ENCODE measurements around the gene RNF166.

Gene RNF166

GRCh38 chr16:88711750-88712340 is 5.6 kb upstream of the RNF166 start:
- no peak for DNase-seq (ENCODE audit: low read depth in 2 of 3, low spot score in 1 of 3)

- no peak for DNase-seq (ENCODE audit: low read depth in 2 of 3, low spot score in 1 of 3)
Measured at GRCh38 chr16:88710556-88710955, 4.3 kb upstream of the RNF166 start.

GRCh38 chr16:88706965-88707826 is 988 bp upstream of the RNF166 start:
- no peak for DNase-seq (ENCODE audit: low read depth in 2 of 3, low spot score in 1 of 3)

- DNase-seq (ENCODE audit: low read depth in 2 of 3, low spot score in 1 of 3): no peak
Measured at GRCh38 chr16:88705801-88706228, 393 bp downstream of the RNF166 start.

GRCh38 chr16:88705076-88705684 is 1.0 kb downstream of the RNF166 start:
- no peak for DNase-seq (ENCODE audit: low read depth in 2 of 3, low spot score in 1 of 3)

- peak; percentile 44 to 56 (median 56) for DNase-seq (ENCODE audit: low read depth in 2 of 3, low spot score in 1 of 3)
Measured at GRCh38 chr16:88703486-88704309, 2.5 kb downstream of the RNF166 start.

GRCh38 chr16:88702371-88703210 is 3.6 kb downstream of the RNF166 start:
- DNase-seq (ENCODE audit: low read depth in 2 of 3, low spot score in 1 of 3): no peak

GRCh38 chr16:88701581-88702370 is 4.4 kb downstream of the RNF166 start:
- no peak for DNase-seq (ENCODE audit: low read depth in 2 of 3, low spot score in 1 of 3)

GRCh38 chr16:88700636-88701482 is 5.3 kb downstream of the RNF166 start:
- peak; percentile 88 to 91 (median 90) for DNase-seq (ENCODE audit: low read depth in 2 of 3, low spot score in 1 of 3)

GRCh38 chr16:88700322-88700635 is 5.9 kb downstream of the RNF166 start:
- DNase-seq (ENCODE audit: low read depth in 2 of 3, low spot score in 1 of 3): no peak

GRCh38 chr16:88699180-88699579 is 7.0 kb downstream of the RNF166 start:
- DNase-seq (ENCODE audit: low read depth in 2 of 3, low spot score in 1 of 3): no peak

GRCh38 chr16:88698646-88699045 is 7.6 kb downstream of the RNF166 start:
- DNase-seq (ENCODE audit: low read depth in 2 of 3, low spot score in 1 of 3): no peak

GRCh38 chr16:88697831-88698615 is 8.2 kb downstream of the RNF166 start:
- DNase-seq (ENCODE audit: low read depth in 2 of 3, low spot score in 1 of 3): no peak

- no peak for DNase-seq (ENCODE audit: low read depth in 2 of 3, low spot score in 1 of 3)
Measured at GRCh38 chr16:88697116-88697830, 8.9 kb downstream of the RNF166 start.

GRCh38 chr16:88696441-88696840 is 9.8 kb downstream of the RNF166 start:
- no peak for DNase-seq (ENCODE audit: low read depth in 2 of 3, low spot score in 1 of 3)

GRCh38 chr16:88695753-88696152 is 10.5 kb downstream of the RNF166 start:
- DNase-seq (ENCODE audit: low read depth in 2 of 3, low spot score in 1 of 3): no peak

GRCh38 chr16:88695218-88695617 is 11.0 kb downstream of the RNF166 start:
- DNase-seq (ENCODE audit: low read depth in 2 of 3, low spot score in 1 of 3): no peak

All from stimulated activated CD4-positive, alpha-beta T cell treated with anti-CD3 and anti-CD28 coated beads, Interleukin-12 subunit alpha, Interleukin-12 subunit beta, amount 100 ng/mL, for 48 hours (primary cell).